GM12874 (cell line): ENCODE results near the gene R3HDM2.

ENCODE experiments used
- TF ChIP-seq, protein P1 (sequence below): IDR thresholded peaks from 2 replicates; pipeline ENCODE4 v1.5.1; 2011; ENCODE audit warnings: low read depth, mild to moderate bottlenecking, control low read depth, low read length, moderate library complexity; ENCODE audit not compliant: insufficient read depth

The R3HDM2 gene

GRCh38 chr12:57254506-57255280 lies 176.2 kb downstream of the R3HDM2 start:
- TF ChIP-seq, protein P1, sequence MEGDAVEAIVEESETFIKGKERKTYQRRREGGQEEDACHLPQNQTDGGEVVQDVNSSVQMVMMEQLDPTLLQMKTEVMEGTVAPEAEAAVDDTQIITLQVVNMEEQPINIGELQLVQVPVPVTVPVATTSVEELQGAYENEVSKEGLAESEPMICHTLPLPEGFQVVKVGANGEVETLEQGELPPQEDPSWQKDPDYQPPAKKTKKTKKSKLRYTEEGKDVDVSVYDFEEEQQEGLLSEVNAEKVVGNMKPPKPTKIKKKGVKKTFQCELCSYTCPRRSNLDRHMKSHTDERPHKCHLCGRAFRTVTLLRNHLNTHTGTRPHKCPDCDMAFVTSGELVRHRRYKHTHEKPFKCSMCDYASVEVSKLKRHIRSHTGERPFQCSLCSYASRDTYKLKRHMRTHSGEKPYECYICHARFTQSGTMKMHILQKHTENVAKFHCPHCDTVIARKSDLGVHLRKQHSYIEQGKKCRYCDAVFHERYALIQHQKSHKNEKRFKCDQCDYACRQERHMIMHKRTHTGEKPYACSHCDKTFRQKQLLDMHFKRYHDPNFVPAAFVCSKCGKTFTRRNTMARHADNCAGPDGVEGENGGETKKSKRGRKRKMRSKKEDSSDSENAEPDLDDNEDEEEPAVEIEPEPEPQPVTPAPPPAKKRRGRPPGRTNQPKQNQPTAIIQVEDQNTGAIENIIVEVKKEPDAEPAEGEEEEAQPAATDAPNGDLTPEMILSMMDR = no peak

- TF ChIP-seq, protein P1 = no peak
Measured at GRCh38 chr12:57250956-57251355, 179.9 kb downstream of the R3HDM2 start, which contains the start of gene STAC3. Gene STAC3, minus strand, starts transcription at chr12:57251187. Its CDS starts 1,551 bp downstream, at chr12:57249636.

DNA sequence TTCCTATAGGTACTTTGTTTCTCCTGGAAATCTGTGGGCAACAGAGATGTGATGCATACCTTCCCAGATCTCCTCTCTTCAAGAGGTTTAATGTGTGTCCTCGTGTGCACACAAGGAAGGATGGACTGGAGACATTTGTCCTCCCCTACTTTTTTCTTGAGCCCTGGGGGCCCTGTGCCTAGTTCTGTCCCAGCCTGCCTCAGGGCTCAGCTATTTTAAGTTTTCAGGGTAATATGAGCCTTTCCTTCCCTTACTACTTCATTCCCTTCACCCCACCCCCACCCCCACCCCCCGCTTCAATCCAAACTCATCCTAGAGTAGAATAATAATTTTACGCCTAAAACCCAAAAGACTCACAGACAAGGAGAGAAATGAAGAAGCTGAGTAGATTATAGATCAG lies 180.3 kb downstream of the R3HDM2 start:
- TF ChIP-seq, protein P1 = no peak

- TF ChIP-seq, protein P1 = no peak
Measured at GRCh38 chr12:57248934-57249742, 181.7 kb downstream of the R3HDM2 start.

GRCh38 chr12:57247041-57247440 lies 183.8 kb downstream of the R3HDM2 start:
- TF ChIP-seq, protein P1 = no peak

GRCh38 chr12:57244312-57244696 lies 186.5 kb downstream of the R3HDM2 start:
- TF ChIP-seq, protein P1 = no peak

- TF ChIP-seq, protein P1 = peak; percentile 80
Measured at GRCh38 chr12:57243521-57244311, 187.1 kb downstream of the R3HDM2 start.
